Left lung (tissue), 10 donors: ENCODE measurements around the gene FAM24B. TPM values are rescaled to one million over a fixed set of nuclear protein-coding genes. Genes with fewer than 3 reads are reported as not detected.

Experiments used
- ATAC-seq: fragments of 200-7000 bp; cut with Tn5 transposase; one replicate; pipeline ENCODE4 v1.9.1; 2020; ENCODE audit warnings: moderate library complexity
- DNase-seq, 4 donors: peaks; one replicate each; pipeline ENCODE4 v3.0.0-alpha.2; 2013 to 2020
- H3K27ac ChIP-seq, 2 donors: fragments of 200-600 bp; sonication (generic) in 1 of 2; one replicate each; pipeline versions ENCODE4 v1.5.0 to v1.8.0; 2020 to 2021
- H3K27me3 ChIP-seq, 2 donors: fragments of 200-600 bp; sonication (generic) in 1 of 2; one replicate each; pipeline versions ENCODE4 v1.5.0 to v1.8.0; 2020 to 2021
- H3K36me3 ChIP-seq, 2 donors: fragments of 200-600 bp; sonication (generic) in 1 of 2; one replicate each; pipeline versions ENCODE4 v1.5.0 to v1.8.0; 2020 to 2021
- H3K4me1 ChIP-seq, 2 donors: fragments of 200-600 bp; one replicate each; pipeline ENCODE4 v1.8.0; 2021
- H3K4me3 ChIP-seq, 2 donors: fragments of 200-600 bp; sonication (generic) in 1 of 2; one replicate each; pipeline versions ENCODE4 v1.5.0 to v1.8.0; 2020 to 2021; ENCODE audit warnings: mild to moderate bottlenecking in 1 of 2
- H3K9me3 ChIP-seq, 2 donors: fragments of 200-600 bp; sonication (generic) in 1 of 2; one replicate each; pipeline versions ENCODE4 v1.5.0 to v1.8.0; 2020 to 2021
- intact Hi-C, 2 donors: fragments of 100-400 bp; cut with DNase I; formaldehyde crosslinking; loops; one replicate each; pipeline versions ENCODE4 v1.11.2 to v1.14.2; 2022
- polyA plus RNA-seq, 6 donors: library from polyadenylated mRNA; unstranded; fragments of 120-200 nt; gene quantifications; one replicate each; pipeline ENCODE4 v1.2.1, GENCODE V29; 2013; ENCODE audit not compliant: insufficient read length in 6 of 6
- total RNA-seq, 2 donors: library from RNA; stranded (reverse); fragmentation: NEBNext Ultra II Directional; extraction: Animal tissue kit (Norgen Biotek cat#: 25700); gene quantifications; one replicate each; pipeline ENCODE4 v1.2.1, GENCODE V29; 2021
- TF ChIP-seq, protein P1 (sequence below), 2 donors: fragments of 200-600 bp; sonication (generic) in 1 of 2; IDR thresholded peaks; one replicate each; pipeline versions ENCODE4 v1.5.0 to v1.8.0; 2021; ENCODE audit warnings: antibody characterized with exemption in 2 of 2
- donor health status: DM: no; HTN: yes; CAD: no.
- donor health status: DM: no; HTN: no; CAD: no.

The FAM24B gene
- total and polyA plus RNA-seq, 8 donors, result 3.0 to 10.1 (median 7.6) TPM

DNA sequence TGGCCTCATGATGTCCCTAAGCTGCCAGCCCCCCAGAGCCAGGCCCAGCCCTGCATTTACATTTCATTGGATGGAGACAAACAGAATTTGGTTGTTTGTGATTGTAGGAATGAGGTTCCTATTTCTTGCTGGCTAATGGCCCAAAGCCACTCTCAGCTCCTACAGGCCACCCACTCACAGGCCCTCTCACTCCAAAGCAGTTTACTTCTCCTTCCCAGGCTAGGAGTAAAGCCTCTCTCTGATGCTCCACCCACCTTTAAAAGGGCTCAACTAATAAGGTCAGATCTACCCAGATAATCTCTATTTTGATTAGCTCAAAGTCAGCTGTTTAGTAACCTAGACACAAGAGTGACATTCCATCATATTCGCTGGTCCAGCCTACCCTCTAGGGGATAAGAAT lies 22.5 kb downstream of the FAM24B start:
- TF ChIP-seq, protein P1, sequence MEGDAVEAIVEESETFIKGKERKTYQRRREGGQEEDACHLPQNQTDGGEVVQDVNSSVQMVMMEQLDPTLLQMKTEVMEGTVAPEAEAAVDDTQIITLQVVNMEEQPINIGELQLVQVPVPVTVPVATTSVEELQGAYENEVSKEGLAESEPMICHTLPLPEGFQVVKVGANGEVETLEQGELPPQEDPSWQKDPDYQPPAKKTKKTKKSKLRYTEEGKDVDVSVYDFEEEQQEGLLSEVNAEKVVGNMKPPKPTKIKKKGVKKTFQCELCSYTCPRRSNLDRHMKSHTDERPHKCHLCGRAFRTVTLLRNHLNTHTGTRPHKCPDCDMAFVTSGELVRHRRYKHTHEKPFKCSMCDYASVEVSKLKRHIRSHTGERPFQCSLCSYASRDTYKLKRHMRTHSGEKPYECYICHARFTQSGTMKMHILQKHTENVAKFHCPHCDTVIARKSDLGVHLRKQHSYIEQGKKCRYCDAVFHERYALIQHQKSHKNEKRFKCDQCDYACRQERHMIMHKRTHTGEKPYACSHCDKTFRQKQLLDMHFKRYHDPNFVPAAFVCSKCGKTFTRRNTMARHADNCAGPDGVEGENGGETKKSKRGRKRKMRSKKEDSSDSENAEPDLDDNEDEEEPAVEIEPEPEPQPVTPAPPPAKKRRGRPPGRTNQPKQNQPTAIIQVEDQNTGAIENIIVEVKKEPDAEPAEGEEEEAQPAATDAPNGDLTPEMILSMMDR (IDR thresholded peaks at IDR 0.05), result no peak
- Histone ChIP-seq H3K4me1 (no peaks in the 10 kb centered on the region), H3K27ac (no peak overlapping the region), H3K27me3 (no peaks in the 10 kb centered on the region), H3K4me3 (no peak overlapping the region), H3K36me3 (no peaks in the 10 kb centered on the region), H3K9me3 (no peaks in the 10 kb centered on the region)
- intact Hi-C loops, result no loop called here
- ATAC-seq (peak; percentile 49), DNase-seq (no peak)

DNA sequence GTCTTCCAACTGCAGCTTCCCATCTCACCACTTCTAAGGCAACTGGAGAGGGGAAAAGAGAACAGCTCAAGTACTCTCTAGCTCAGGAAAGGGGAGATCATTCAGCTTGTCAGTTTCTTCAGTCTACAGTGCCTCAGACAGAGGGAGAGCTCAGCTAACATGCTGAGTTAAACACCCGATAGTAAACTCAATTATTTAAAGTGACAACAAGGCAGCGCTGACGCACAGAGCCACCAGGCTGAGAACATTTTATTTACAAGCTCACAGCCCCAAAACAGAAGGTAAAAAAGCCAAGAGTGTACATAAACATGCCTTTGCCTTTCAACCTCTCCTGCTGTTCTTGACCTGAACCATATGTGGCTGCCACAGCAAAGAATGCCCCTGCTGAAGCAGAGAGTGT lies 23.6 kb downstream of the FAM24B start:
- Histone ChIP-seq H3K27me3 (no peaks in the 10 kb centered on the region), H3K36me3 (no peaks in the 10 kb centered on the region), H3K4me1 (no peaks in the 10 kb centered on the region), H3K27ac (no peak overlapping the region), H3K9me3 (no peaks in the 10 kb centered on the region), H3K4me3 (no peak overlapping the region)
- intact Hi-C loops, result no loop called here
- TF ChIP-seq, protein P1 (IDR thresholded peaks at IDR 0.05), result no peak
- no peak for ATAC-seq
- DNase-seq, result no peak

DNA sequence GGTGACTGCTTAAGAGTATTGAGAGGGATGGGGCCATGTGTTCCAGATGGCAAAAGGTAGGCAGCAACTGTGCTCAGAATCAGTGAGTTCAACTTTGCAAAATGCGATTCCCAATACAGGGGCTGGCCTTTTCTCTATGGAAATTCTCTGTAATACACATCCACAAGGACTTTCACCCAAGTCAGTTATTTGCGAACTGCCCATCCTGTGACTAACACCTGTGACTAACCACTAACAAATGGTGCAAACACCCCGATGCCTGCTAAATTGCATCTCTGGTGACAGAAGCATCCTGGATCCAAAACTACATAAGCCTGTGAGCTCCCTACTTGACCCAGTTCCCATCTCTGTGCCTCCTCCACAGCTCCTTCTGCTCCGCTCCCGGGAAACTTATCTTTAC lies 24.7 kb downstream of the FAM24B start:
- TF ChIP-seq, protein P1 (IDR thresholded peaks at IDR 0.05), result no peak
- H3K36me3 ChIP-seq, result no peaks in the 10 kb centered on the region
- H3K4me3 ChIP-seq, result no peak overlapping the region
- H3K27me3 ChIP-seq, result no peaks in the 10 kb centered on the region
- no peak for DNase-seq
- H3K9me3 ChIP-seq, result no peaks in the 10 kb centered on the region
- no peak for ATAC-seq
- no peak overlapping the region for H3K27ac ChIP-seq
- H3K4me1 ChIP-seq, result no peaks in the 10 kb centered on the region
- intact Hi-C loops, result no loop called here

DNA sequence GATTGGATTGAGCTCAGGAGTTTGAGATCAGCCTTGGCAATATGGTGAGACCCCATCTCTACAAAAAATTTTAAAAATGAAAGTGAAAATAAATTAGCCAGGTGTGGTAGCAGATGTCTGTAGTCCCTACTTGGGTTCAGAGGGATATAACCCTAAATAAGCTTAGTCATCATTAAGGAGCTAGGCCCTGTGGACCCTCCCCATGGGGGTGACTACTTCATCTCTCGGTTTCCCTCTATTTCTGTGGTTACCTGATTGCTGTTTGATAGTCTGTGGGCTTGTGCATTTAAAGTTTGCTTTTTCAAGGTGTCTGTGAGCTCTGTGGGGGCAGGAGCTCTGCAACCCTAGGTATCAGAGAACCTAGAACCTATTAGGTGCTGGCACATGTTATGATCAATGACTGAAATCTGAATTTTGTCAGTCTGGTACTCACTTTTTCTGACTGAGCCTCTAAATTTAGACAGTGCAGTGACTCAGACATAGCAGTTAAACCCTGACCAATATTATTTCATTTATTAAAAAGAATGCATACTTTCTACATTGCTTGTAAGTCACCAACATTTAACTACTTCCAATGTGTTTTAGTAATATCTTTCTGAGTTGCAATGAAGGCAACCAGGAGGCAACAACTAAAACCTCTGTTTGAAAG lies 25.6 kb downstream of the FAM24B start:
- TF ChIP-seq, protein P1 (IDR thresholded peaks at IDR 0.05), result no peak
- DNase-seq, result no peak
- intact Hi-C loops, result no loop called here
- Histone ChIP-seq H3K4me1 (no peaks in the 10 kb centered on the region), H3K4me3 (no peak overlapping the region), H3K27me3 (no peaks in the 10 kb centered on the region), H3K9me3 (no peaks in the 10 kb centered on the region), H3K27ac (no peak overlapping the region), H3K36me3 (no peaks in the 10 kb centered on the region)
- no peak for ATAC-seq

DNA sequence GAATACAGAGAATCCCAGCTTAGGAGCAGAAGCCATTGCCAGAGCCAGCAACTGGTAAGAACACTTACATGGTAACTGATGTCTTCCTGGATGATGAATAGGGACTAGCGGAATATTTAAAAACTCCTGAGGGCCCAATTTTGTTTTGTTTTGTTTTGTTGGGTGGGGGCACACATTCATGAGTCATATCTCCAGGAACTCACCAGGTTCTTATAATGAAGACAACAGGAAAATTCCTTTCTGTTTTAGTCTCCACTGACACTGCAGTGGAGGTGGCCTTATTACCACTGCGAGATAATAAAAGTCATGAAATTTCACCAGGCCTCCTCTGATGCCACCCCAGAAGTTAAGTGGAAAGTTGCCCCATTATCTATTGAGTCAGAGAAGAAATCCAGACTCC lies 27.1 kb downstream of the FAM24B start:
- DNase-seq, result no peak
- ATAC-seq, result no peak
- no peak overlapping the region for H3K27ac ChIP-seq
- no peaks in the 10 kb centered on the region for H3K4me1 ChIP-seq
- TF ChIP-seq, protein P1 (IDR thresholded peaks at IDR 0.05), result no peak
- H3K27me3 ChIP-seq, result no peaks in the 10 kb centered on the region
- H3K9me3 ChIP-seq, result no peaks in the 10 kb centered on the region
- intact Hi-C loops, result no loop called here
- no peaks in the 10 kb centered on the region for H3K36me3 ChIP-seq
- H3K4me3 ChIP-seq, result no peak overlapping the region
